ENCODE results near the gene MN1. TPM values are rescaled to one million over a fixed set of nuclear protein-coding genes. Genes with fewer than 3 reads are reported as not detected.

The MN1 gene
- total RNA-seq, 1 donor from 2014 or later: 6.1 TPM

DNA sequence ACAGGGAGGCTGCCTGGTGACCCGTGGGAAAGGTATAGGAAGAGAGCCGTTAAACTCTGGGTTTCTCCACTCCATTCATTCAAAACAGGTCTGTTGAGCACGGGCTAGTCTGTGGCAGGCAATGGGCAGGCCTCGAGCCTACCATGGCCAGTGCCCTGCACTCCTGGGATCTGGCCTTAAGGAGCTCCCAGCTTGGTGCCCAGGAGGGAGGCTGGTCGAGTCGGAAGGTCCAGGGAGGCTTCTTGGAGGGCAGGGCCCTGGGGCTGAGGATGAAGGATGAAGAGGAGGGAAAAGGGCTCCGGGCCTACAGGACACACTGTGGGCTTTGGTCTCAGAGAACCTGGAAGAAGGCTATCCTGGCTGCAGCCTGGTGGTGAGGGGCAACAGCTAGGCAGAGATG lies 41.9 kb upstream of the MN1 start:
- Histone ChIP-seq H3K4me1 (peaks cover 12% of the 10 kb centered on the region), H3K36me3 (peaks cover 0 to 4% of the 10 kb centered on the region in 2 donors), H3K4me3 (no peak overlapping the region), H3K27ac (peak overlapping the region; percentile 6), H3K9me3 (no peaks in the 10 kb centered on the region), H3K27me3 (no peaks in the 10 kb centered on the region)
- TF ChIP-seq, protein P1, sequence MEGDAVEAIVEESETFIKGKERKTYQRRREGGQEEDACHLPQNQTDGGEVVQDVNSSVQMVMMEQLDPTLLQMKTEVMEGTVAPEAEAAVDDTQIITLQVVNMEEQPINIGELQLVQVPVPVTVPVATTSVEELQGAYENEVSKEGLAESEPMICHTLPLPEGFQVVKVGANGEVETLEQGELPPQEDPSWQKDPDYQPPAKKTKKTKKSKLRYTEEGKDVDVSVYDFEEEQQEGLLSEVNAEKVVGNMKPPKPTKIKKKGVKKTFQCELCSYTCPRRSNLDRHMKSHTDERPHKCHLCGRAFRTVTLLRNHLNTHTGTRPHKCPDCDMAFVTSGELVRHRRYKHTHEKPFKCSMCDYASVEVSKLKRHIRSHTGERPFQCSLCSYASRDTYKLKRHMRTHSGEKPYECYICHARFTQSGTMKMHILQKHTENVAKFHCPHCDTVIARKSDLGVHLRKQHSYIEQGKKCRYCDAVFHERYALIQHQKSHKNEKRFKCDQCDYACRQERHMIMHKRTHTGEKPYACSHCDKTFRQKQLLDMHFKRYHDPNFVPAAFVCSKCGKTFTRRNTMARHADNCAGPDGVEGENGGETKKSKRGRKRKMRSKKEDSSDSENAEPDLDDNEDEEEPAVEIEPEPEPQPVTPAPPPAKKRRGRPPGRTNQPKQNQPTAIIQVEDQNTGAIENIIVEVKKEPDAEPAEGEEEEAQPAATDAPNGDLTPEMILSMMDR (IDR thresholded peaks at IDR 0.05): no peak
- TF ChIP-seq POLR2AphosphoS5 (IDR thresholded peaks at IDR 0.05; ENCODE audit: insufficient read depth in 1 of 2, low read depth in 1 of 2) (no peak), POLR2A (IDR thresholded peaks at IDR 0.05) (no peak)
- intact Hi-C loops (cut with DNase I): loop anchor here (10.0 kb wide), 1 partner anchor 1489 kb away; no protein-coding TSS in a partner anchor
- peak in 1 of 2 donors; percentile 93 for DNase-seq (ENCODE audit: extremely low spot score in 2 of 2)

DNA sequence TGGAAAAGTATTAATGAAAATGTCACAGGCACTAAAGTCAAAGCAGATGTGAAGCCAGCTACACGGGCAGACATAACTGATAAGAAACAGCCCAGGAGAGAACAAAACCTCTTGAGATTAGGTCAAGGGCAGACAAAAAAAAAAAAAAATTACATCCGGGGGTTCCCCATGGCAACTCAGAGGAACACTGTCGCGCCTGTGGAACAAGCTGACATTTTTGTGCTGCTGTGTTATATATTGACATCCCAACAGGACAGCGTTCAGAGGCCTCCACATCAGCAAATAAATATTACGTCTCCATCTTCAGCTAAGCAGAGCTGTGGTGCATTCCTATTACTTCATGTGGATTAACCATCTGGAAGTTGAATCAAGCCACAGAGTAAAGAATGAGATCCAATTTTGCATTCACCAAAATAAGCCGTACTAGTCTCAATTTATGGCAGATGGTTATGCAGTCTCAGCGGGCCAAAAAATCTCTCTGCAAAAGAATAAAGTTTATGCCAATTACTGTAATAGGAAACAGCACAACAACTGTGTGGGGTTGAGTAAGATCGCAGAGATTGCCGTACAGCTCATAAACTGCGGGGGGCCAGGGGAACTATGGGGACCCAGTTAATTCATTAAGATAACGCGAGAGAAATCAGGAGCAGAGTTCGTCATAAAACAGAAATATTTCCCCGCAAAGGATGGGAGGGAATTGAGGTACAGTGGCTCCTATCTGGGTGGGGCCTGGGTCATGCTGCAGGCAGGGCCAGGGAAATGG lies 41.3 kb upstream of the MN1 start:
- H3K4me3 ChIP-seq: no peak overlapping the region
- H3K36me3 ChIP-seq: peaks cover 0 to 4% of the 10 kb centered on the region in 2 donors
- H3K27me3 ChIP-seq: no peaks in the 10 kb centered on the region
- H3K9me3 ChIP-seq: no peaks in the 10 kb centered on the region
- peaks cover 12% of the 10 kb centered on the region for H3K4me1 ChIP-seq
- TF ChIP-seq, protein P1 (IDR thresholded peaks at IDR 0.05): no peak
- TF ChIP-seq POLR2AphosphoS5 (IDR thresholded peaks at IDR 0.05; ENCODE audit: insufficient read depth in 1 of 2, low read depth in 1 of 2): no peak
- no peak for TF ChIP-seq POLR2A (IDR thresholded peaks at IDR 0.05)
- intact Hi-C loops (cut with DNase I): loop anchor here (10.0 kb wide), 1 partner anchor 1488 kb away; no protein-coding TSS in a partner anchor
- H3K27ac ChIP-seq: peak overlapping the region; percentile 6
- peak in 1 of 2 donors; percentile 64 for DNase-seq (ENCODE audit: extremely low spot score in 2 of 2)

DNA sequence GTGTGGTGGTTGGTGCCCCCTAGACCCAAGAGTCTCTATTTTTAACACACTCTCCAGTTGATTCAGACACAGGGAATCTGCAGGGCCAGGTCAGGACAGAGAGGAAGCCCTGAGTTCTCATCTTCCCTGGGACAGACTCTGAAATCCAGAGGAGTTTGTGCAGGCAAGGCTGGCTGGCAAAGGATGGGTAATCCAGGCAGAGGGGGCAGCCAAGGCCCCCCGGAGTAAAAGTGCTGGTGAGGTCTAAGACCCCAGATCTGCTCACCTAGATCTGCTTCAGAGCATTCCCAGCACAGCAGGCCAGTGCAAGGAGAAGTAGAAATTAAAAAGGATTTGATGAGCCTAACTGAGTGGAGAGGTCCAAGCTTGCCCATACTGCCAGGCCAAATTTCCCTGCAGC lies 40.6 kb upstream of the MN1 start:
- H3K9me3 ChIP-seq: no peaks in the 10 kb centered on the region
- H3K4me1 ChIP-seq: peaks cover 12% of the 10 kb centered on the region
- no peaks in the 10 kb centered on the region for H3K27me3 ChIP-seq
- H3K27ac ChIP-seq: no peak overlapping the region
- H3K36me3 ChIP-seq: peaks cover 0 to 2% of the 10 kb centered on the region in 2 donors
- intact Hi-C loops (cut with DNase I): loop anchor here (10.0 kb wide), 1 partner anchor 1487 kb away; no protein-coding TSS in a partner anchor
- no peak overlapping the region for H3K4me3 ChIP-seq
- TF ChIP-seq, protein P1 (IDR thresholded peaks at IDR 0.05): no peak
- TF ChIP-seq POLR2A (IDR thresholded peaks at IDR 0.05) (no peak), POLR2AphosphoS5 (IDR thresholded peaks at IDR 0.05; ENCODE audit: insufficient read depth in 1 of 2, low read depth in 1 of 2) (no peak)
- DNase-seq (ENCODE audit: extremely low spot score in 2 of 2): peak in 1 of 2 donors; percentile 65

DNA sequence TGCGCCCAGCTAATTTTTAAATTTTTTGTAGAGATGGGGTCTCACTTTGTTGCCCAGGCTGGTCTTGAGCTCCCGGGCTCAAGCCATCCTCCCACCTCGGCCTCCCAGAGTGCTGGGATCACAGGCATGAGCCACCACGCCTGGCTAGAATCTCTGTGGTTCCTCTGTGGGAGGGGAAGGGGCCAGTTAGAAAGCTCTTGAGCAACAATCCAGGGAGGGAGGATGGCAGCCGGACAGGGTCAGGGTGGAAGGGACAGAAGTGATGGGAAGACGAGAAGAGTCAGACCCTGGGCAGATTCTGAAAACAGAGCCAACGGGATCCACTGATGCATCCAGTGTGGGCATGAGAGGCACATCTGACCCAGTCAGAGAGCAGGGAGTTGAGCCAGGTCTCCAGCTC lies 38.9 kb upstream of the MN1 start:
- no peak for TF ChIP-seq POLR2A (IDR thresholded peaks at IDR 0.05)
- no peak for TF ChIP-seq POLR2AphosphoS5 (IDR thresholded peaks at IDR 0.05; ENCODE audit: insufficient read depth in 1 of 2, low read depth in 1 of 2)
- TF ChIP-seq, protein P1 (IDR thresholded peaks at IDR 0.05): no peak
- no peaks in the 10 kb centered on the region for H3K36me3 ChIP-seq
- H3K27ac ChIP-seq: no peak overlapping the region
- no peak for DNase-seq (ENCODE audit: extremely low spot score in 2 of 2)
- peaks cover 12% of the 10 kb centered on the region for H3K4me1 ChIP-seq
- no peaks in the 10 kb centered on the region for H3K27me3 ChIP-seq
- no peaks in the 10 kb centered on the region for H3K9me3 ChIP-seq
- H3K4me3 ChIP-seq: no peak overlapping the region
- intact Hi-C loops (cut with DNase I): loop anchor here (10.0 kb wide), 1 partner anchor 1486 kb away; no protein-coding TSS in a partner anchor

Measured in vagina (tissue), 2 donors.